GM23248 (cell line): ENCODE measurements around the gene PSMG3.

ENCODE experiments used
- EZH2 ChIP-seq: fragments of 200-600 bp; sonication (generic); IDR thresholded peaks from 2 replicates; pipeline ENCODE4 v1.6.1; 2018; ENCODE audit warnings: antibody characterized with exemption, mild to moderate bottlenecking; ENCODE audit not compliant: insufficient read depth, poor library complexity, severe bottlenecking
- EZH2phosphoT487 ChIP-seq: fragments of 200-600 bp; sonication (generic); IDR thresholded peaks from 2 replicates; pipeline ENCODE4 v1.6.1; 2018; ENCODE audit warnings: antibody characterized with exemption, moderate library complexity, mild to moderate bottlenecking, low read depth; ENCODE audit not compliant: insufficient read depth

DNA sequence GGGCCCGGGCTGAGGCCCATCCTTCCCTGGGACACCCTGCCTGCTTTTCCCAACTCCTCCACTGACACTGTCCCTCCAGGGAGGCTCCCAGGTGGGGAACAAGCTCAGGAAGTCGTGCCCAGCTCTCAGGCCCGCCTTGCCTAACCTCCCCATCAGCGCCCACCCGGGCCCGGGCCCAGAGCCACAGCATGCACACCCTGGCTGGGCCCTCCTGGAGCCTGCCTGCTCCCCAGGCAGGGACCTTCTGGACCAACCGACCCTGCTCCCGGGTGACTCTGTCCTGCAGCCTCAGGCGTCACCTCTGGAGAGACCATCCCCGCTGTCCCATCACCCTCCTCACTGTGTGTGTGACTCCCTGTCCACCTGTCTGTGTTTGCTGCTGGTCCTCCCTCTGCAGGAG, 12.1 kb downstream of the PSMG3 start:
- no peak for TF ChIP-seq EZH2
- TF ChIP-seq EZH2phosphoT487: no peak
